ENCODE measurements around the gene HLTF. TPM values are rescaled to one million over a fixed set of nuclear protein-coding genes. Genes with fewer than 3 reads are reported as not detected.
A peak's percentile ranks its signal among the peaks of the same experiment; 100 is the strongest.

The HLTF gene
- total RNA-seq, 1 donor from 2014 or later = 21.6 TPM

- Histone ChIP-seq H3K27me3 (ENCODE audit: control insufficient read depth, insufficient read depth, low read length) (no peaks in the 10 kb centered on the region), H3K36me3 (ENCODE audit: control insufficient read depth, insufficient read depth, low read length) (no peaks in the 10 kb centered on the region), H3K4me3 (ENCODE audit: low read depth, low read length) (no peak overlapping the region)
- no peak for DNase-seq (ENCODE audit: low read depth)
- no peak for TF ChIP-seq CTCF (IDR thresholded peaks at IDR 0.05; ENCODE audit: insufficient read depth, low read length, poor library complexity, severe bottlenecking)
These were observed 65.5 kb downstream of the HLTF start for GRCh38 chr3:149020839-149021252.

- no peak for TF ChIP-seq CTCF (IDR thresholded peaks at IDR 0.05; ENCODE audit: insufficient read depth, low read length, poor library complexity, severe bottlenecking)
- DNase-seq (ENCODE audit: low read depth) = no peak
- Histone ChIP-seq H3K4me3 (ENCODE audit: low read depth, low read length) (no peak overlapping the region), H3K36me3 (ENCODE audit: control insufficient read depth, insufficient read depth, low read length) (peaks cover 1% of the 10 kb centered on the region), H3K27me3 (ENCODE audit: control insufficient read depth, insufficient read depth, low read length) (no peaks in the 10 kb centered on the region)
These were observed 66.0 kb downstream of the HLTF start for GRCh38 chr3:149020196-149020838.

- no peaks in the 10 kb centered on the region for H3K27me3 ChIP-seq (ENCODE audit: control insufficient read depth, insufficient read depth, low read length)
- no peak for TF ChIP-seq CTCF (IDR thresholded peaks at IDR 0.05; ENCODE audit: insufficient read depth, low read length, poor library complexity, severe bottlenecking)
- no peak for DNase-seq (ENCODE audit: low read depth)
- H3K4me3 ChIP-seq (ENCODE audit: low read depth, low read length) = no peak overlapping the region
- H3K36me3 ChIP-seq (ENCODE audit: control insufficient read depth, insufficient read depth, low read length) = peaks cover 1% of the 10 kb centered on the region
These were observed 66.8 kb downstream of the HLTF start for GRCh38 chr3:149019580-149019979.

GRCh38 chr3:149018247-149018646 lies 68.1 kb downstream of the HLTF start:
- DNase-seq (ENCODE audit: low read depth) = no peak

GRCh38 chr3:149016669-149017541 lies 69.4 kb downstream of the HLTF start:
- TF ChIP-seq CTCF (IDR thresholded peaks at IDR 0.05; ENCODE audit: insufficient read depth, low read length, poor library complexity, severe bottlenecking) = no peak
- Histone ChIP-seq H3K4me3 (ENCODE audit: low read depth, low read length) (no peak overlapping the region), H3K27me3 (ENCODE audit: control insufficient read depth, insufficient read depth, low read length) (no peaks in the 10 kb centered on the region), H3K36me3 (ENCODE audit: control insufficient read depth, insufficient read depth, low read length) (peaks cover 1% of the 10 kb centered on the region)
- DNase-seq (ENCODE audit: low read depth) = peak; percentile 71

More at GRCh38 chr3:149018247-149018646, 68.1 kb downstream of the HLTF start:
- Histone ChIP-seq H3K27me3 (ENCODE audit: control insufficient read depth, insufficient read depth, low read length) (no peaks in the 10 kb centered on the region), H3K4me3 (ENCODE audit: low read depth, low read length) (no peak overlapping the region), H3K36me3 (ENCODE audit: control insufficient read depth, insufficient read depth, low read length) (peaks cover 1% of the 10 kb centered on the region)
- TF ChIP-seq CTCF (IDR thresholded peaks at IDR 0.05; ENCODE audit: insufficient read depth, low read length, poor library complexity, severe bottlenecking) = no peak

Measured in kidney epithelial cell (primary cell).